Measurements from ENCODE around the gene GJB3. TPM values are rescaled to one million over a fixed set of nuclear protein-coding genes. Genes with fewer than 3 reads are reported as not detected.

Gene GJB3
- total and polyA plus RNA-seq, 2 of the 13 experiments (the other 11 are each of a cell fraction or from before 2014, with no cell fraction given) = not detected

- Histone ChIP-seq H3K27me3 (ENCODE audit: control insufficient read depth in 1 of 2, insufficient read depth in 2 of 2, low read length in 2 of 2) (peaks cover 0 to 36% of the 10 kb centered on the region in 2 experiments; a peak in 4 of 5 replicates), H3K4me2 (ENCODE audit: low read depth, low read length) (no peak overlapping the region), H3K4me3 (replicated peaks in 1 of 3; ENCODE audit: insufficient read depth in 1 of 3, low read depth in 2 of 3, low read length in 3 of 3) (no peak overlapping the region), H3K9me3 (ENCODE audit: low read length) (no peaks in the 10 kb centered on the region), H4K20me1 (ENCODE audit: insufficient read depth, low read length) (no peaks in the 10 kb centered on the region), H3K9ac (ENCODE audit: insufficient read depth, low read depth, low read length) (no peak overlapping the region), H3K79me2 (ENCODE audit: insufficient read depth, low read length) (no peaks in the 10 kb centered on the region), H2AFZ (ENCODE audit: low read length) (no peak overlapping the region), H3K27ac (ENCODE audit: extremely low read length, insufficient read depth, low read length) (no peak overlapping the region), H3K4me1 (ENCODE audit: insufficient read depth, low read length) (no peaks in the 10 kb centered on the region), H3K36me3 (replicated peaks in 1 of 2; ENCODE audit: control insufficient read depth in 1 of 2, insufficient read depth in 2 of 2, low read length in 2 of 2) (no peaks in the 10 kb centered on the region)
- no peak for ATAC-seq
- DNase-seq (ENCODE audit: low spot score) = no peak
- TF ChIP-seq RAD21 (CRISPR knock-in tag; IDR thresholded peaks at IDR 0.05) = no peak
- ChIA-PET POLR2A (no interaction called here), CTCF (ENCODE audit: low intra/inter-chr PET ratio, low total read pairs) (no interaction called here)
- intact Hi-C loops (cut with micrococcal nuclease; ENCODE audit: unreplicated experiment) = no loop called here
- in situ Hi-C loops (cut with HindIII; ENCODE audit: extremely low pct_ligation_motif_present, low pct_unique_long_range_greater_than_20kb) = no loop called here
- BruUV-seq (replicated peaks) = no TSS peak
- WGBS (ENCODE audit: low lambda C conversion rate) = 18% methylated on average over 4 of the region's 6 CpGs
- no peak for FAIRE-seq
Measured at GRCh38 chr1:34790985-34791384, 10.0 kb downstream of the GJB3 start.

- Histone ChIP-seq H3K79me2 (ENCODE audit: insufficient read depth, low read length) (no peaks in the 10 kb centered on the region), H3K9me3 (ENCODE audit: low read length) (no peaks in the 10 kb centered on the region), H3K4me2 (ENCODE audit: low read depth, low read length) (no peak overlapping the region), H3K27ac (ENCODE audit: extremely low read length, insufficient read depth, low read length) (no peak overlapping the region), H4K20me1 (ENCODE audit: insufficient read depth, low read length) (no peaks in the 10 kb centered on the region), H3K27me3 (ENCODE audit: control insufficient read depth in 1 of 2, insufficient read depth in 2 of 2, low read length in 2 of 2) (peaks cover 1 to 36% of the 10 kb centered on the region in 2 experiments; a peak in 4 of 5 replicates), H3K4me3 (replicated peaks in 1 of 3; ENCODE audit: insufficient read depth in 1 of 3, low read depth in 2 of 3, low read length in 3 of 3) (no peak overlapping the region), H3K4me1 (ENCODE audit: insufficient read depth, low read length) (no peaks in the 10 kb centered on the region), H3K36me3 (replicated peaks in 1 of 2; ENCODE audit: control insufficient read depth in 1 of 2, insufficient read depth in 2 of 2, low read length in 2 of 2) (no peaks in the 10 kb centered on the region), H3K9ac (ENCODE audit: insufficient read depth, low read depth, low read length) (no peak overlapping the region), H2AFZ (ENCODE audit: low read length) (no peak overlapping the region)
- ChIA-PET POLR2A (no interaction called here), CTCF (ENCODE audit: low intra/inter-chr PET ratio, low total read pairs) (no interaction called here)
- BruUV-seq (replicated peaks) = no TSS peak
- WGBS (ENCODE audit: low lambda C conversion rate) = 53% methylated on average over 8 of the region's 10 CpGs
- in situ Hi-C loops (cut with HindIII; ENCODE audit: extremely low pct_ligation_motif_present, low pct_unique_long_range_greater_than_20kb) (no loop called here), intact Hi-C loops (cut with micrococcal nuclease; ENCODE audit: unreplicated experiment) (no loop called here)
- DNase-seq (ENCODE audit: low spot score) = no peak
- FAIRE-seq = no peak
- ATAC-seq = no peak
- TF ChIP-seq PAX8 (CRISPR knock-in tag; IDR thresholded peaks at IDR 0.05; ENCODE audit: borderline replicate concordance) (no peak), ELF4 (CRISPR knock-in tag; IDR thresholded peaks at IDR 0.05; ENCODE audit: borderline replicate concordance) (no peak), HNF1B (CRISPR knock-in tag; IDR thresholded peaks at IDR 0.05) (no peak), MLX (CRISPR knock-in tag; IDR thresholded peaks at IDR 0.05) (no peak), ZNF652 (CRISPR knock-in tag; IDR thresholded peaks at IDR 0.05; ENCODE audit: borderline replicate concordance, low read depth) (no peak), ZNF260 (CRISPR knock-in tag; IDR thresholded peaks at IDR 0.05; ENCODE audit: borderline replicate concordance, low read depth) (no peak), PCBP1 (IDR thresholded peaks at IDR 0.05; ENCODE audit: borderline replicate concordance, low read depth, low read length) (no peak), GATAD1 (CRISPR knock-in tag; IDR thresholded peaks at IDR 0.05) (no peak), KLF16 (CRISPR knock-in tag; IDR thresholded peaks at IDR 0.05) (no peak)
- TF ChIP-seq, protein P1, sequence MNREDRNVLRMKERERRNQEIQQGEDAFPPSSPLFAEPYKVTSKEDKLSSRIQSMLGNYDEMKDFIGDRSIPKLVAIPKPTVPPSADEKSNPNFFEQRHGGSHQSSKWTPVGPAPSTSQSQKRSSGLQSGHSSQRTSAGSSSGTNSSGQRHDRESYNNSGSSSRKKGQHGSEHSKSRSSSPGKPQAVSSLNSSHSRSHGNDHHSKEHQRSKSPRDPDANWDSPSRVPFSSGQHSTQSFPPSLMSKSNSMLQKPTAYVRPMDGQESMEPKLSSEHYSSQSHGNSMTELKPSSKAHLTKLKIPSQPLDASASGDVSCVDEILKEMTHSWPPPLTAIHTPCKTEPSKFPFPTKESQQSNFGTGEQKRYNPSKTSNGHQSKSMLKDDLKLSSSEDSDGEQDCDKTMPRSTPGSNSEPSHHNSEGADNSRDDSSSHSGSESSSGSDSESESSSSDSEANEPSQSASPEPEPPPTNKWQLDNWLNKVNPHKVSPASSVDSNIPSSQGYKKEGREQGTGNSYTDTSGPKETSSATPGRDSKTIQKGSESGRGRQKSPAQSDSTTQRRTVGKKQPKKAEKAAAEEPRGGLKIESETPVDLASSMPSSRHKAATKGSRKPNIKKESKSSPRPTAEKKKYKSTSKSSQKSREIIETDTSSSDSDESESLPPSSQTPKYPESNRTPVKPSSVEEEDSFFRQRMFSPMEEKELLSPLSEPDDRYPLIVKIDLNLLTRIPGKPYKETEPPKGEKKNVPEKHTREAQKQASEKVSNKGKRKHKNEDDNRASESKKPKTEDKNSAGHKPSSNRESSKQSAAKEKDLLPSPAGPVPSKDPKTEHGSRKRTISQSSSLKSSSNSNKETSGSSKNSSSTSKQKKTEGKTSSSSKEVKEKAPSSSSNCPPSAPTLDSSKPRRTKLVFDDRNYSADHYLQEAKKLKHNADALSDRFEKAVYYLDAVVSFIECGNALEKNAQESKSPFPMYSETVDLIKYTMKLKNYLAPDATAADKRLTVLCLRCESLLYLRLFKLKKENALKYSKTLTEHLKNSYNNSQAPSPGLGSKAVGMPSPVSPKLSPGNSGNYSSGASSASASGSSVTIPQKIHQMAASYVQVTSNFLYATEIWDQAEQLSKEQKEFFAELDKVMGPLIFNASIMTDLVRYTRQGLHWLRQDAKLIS (CRISPR knock-in tag; IDR thresholded peaks at IDR 0.05) = no peak
- TF ChIP-seq, protein P2, sequence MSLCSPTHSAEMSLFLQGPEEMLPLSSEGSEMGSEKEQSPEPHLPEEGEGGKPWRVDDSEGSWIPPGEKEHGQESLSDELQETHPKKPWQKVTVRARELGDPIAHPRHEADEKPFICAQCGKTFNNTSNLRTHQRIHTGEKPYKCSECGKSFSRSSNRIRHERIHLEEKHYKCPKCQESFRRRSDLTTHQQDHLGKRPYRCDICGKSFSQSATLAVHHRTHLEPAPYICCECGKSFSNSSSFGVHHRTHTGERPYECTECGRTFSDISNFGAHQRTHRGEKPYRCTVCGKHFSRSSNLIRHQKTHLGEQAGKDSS (CRISPR knock-in tag; IDR thresholded peaks at IDR 0.05; ENCODE audit: borderline replicate concordance, low read depth) = no peak
Measured at GRCh38 chr1:34792424-34792823, 11.4 kb downstream of the GJB3 start.
